Measurements from ENCODE around the gene TNK1. TPM values are rescaled to one million over a fixed set of nuclear protein-coding genes. Genes with fewer than 3 reads are reported as not detected.

TNK1 gene
- total and polyA plus RNA-seq, 2 donors (not counting 3 experiments of a cell fraction or from before 2014, with no cell fraction given), result 0.22 to 0.58 TPM

GRCh38 chr17:7436556-7437368, 55.9 kb downstream of the TNK1 start:
- Histone ChIP-seq H3K4me3 (replicated peaks in 1 of 3; ENCODE audit: insufficient read depth in 1 of 3, low read depth in 1 of 3, low read length in 3 of 3) (peak overlapping the region in 2 of 3 experiments; percentile 16 to 83), H3K9me1 (replicated peaks; ENCODE audit: control insufficient read depth, extremely low read depth, insufficient read depth, low read length) (no peaks in the 10 kb centered on the region), H3K36me3 (ENCODE audit: control insufficient read depth in 2 of 2, extremely low read depth in 1 of 2, insufficient read depth in 2 of 2, low read length in 2 of 2) (no peaks in the 10 kb centered on the region), H4K20me1 (replicated peaks; ENCODE audit: control insufficient read depth, extremely low read depth, insufficient read depth, low read length) (no peaks in the 10 kb centered on the region), H3K27ac (ENCODE audit: insufficient read depth, low read depth, low read length) (no peak overlapping the region), H3K4me1 (ENCODE audit: control insufficient read depth, extremely low read depth, insufficient read depth, low read length) (peaks cover 23% of the 10 kb centered on the region), H3K4me2 (ENCODE audit: insufficient read depth, low read length) (peak overlapping the region; percentile 94), H3K27me3 (ENCODE audit: control insufficient read depth in 2 of 2, insufficient read depth in 2 of 2, low read length in 2 of 2) (peaks cover 20 to 28% of the 10 kb centered on the region in 2 experiments), H3K9ac (replicated peaks; ENCODE audit: extremely low read depth, insufficient read depth, low read length) (peak overlapping the region; percentile 46), H3K79me2 (ENCODE audit: control insufficient read depth, insufficient read depth, low read length) (no peaks in the 10 kb centered on the region), H3K9me3 (replicated peaks; ENCODE audit: control insufficient read depth, insufficient read depth, low read length) (no peaks in the 10 kb centered on the region), H2AFZ (ENCODE audit: low read depth, low read length) (peak overlapping the region; percentile 48)
- no TSS peak for BruUV-seq (replicated peaks)
- dilution Hi-C loops (cut with MboI; ENCODE audit: extremely low pct_ligation_motif_present, low sequenced_read_pairs), result no loop called here
- ChIA-PET POLR2A (interaction anchor here (0.8 to 1.7 kb wide), 3 partner anchors 9 to 48 kb away, joined by 3 to 8 read pairs (median 7); partner anchors contain the start of genes POLR2A and TMEM256), CTCF (interaction anchor here (0.7 to 4.4 kb wide), 44 partner anchors 9 to 391 kb away, joined by 3 to 70 read pairs (median 5); partner anchors contain the start of genes CHRNB1, MPDU1, NLGN2 and PLSCR3)
- FAIRE-seq (peak; percentile 63), DNase-seq (ENCODE audit: low read depth, low spot score) (peak; percentile 81)
- intact Hi-C loops (cut with micrococcal nuclease), result loop anchor here (1.0 to 5.0 kb wide), 5 partner anchors 18 to 251 kb away; partner anchors contain the start of genes CTDNEP1, ELP5, SENP3 and TP53
- TF ChIP-seq FOS (IDR thresholded peaks at IDR 0.05; ENCODE audit: borderline replicate concordance, insufficient read depth, low read length), result no peak
- no peak for TF ChIP-seq EZH2 (IDR thresholded peaks at IDR 0.05; ENCODE audit: borderline replicate concordance, low read depth, low read length, severe bottlenecking)
- peak; percentile 57 for TF ChIP-seq JUN (IDR thresholded peaks at IDR 0.05; ENCODE audit: borderline replicate concordance, insufficient read depth, insufficient read length, low read depth)
- TF ChIP-seq GATA2 (IDR thresholded peaks at IDR 0.05; ENCODE audit: insufficient read depth, insufficient read length, low read depth, low read length), result no peak
- TF ChIP-seq MAX (IDR thresholded peaks at IDR 0.05; ENCODE audit: insufficient read depth, insufficient read length), result no peak
- peak; percentile 27 for TF ChIP-seq POLR2A (IDR thresholded peaks at IDR 0.05; ENCODE audit: low read depth, low read length)
- TF ChIP-seq MYC (IDR thresholded peaks at IDR 0.05; ENCODE audit: low read depth, low read length), result peak; percentile 63
- peak; percentile 79 to 88 for TF ChIP-seq CTCF (IDR thresholded peaks at IDR 0.05; ENCODE audit: extremely low read depth in 1 of 2, insufficient read depth in 1 of 2, low read depth in 1 of 2, low read length in 2 of 2)
- peak; percentile 87 for TF ChIP-seq POLR2AphosphoS5 (IDR thresholded peaks at IDR 0.05; ENCODE audit: insufficient read depth, low read depth, low read length)
